GM12872 (cell line): ENCODE results near the gene FNDC10.

Experiments used
- TF ChIP-seq, protein P1 (sequence below): IDR thresholded peaks from 3 replicates; pipeline ENCODE4 v1.5.1; 2011; ENCODE audit warnings: low read depth, mild to moderate bottlenecking, low read length, moderate library complexity; ENCODE audit not compliant: insufficient read depth

Gene FNDC10

DNA sequence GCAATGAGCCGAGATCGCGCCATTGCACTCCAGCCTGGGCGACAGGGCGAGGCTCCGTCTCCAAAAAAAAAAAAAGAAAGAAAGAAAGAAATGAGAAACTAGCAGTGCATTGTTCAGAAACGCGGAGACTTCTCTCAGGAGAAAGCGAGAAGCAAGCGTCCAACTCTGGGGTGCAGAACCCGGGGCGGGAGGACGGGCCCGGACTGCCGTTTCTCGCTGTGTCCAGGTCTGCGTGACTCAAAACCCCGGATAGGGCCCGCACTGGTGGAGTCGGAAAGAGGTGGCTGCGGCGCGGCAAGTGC, 15.0 kb upstream of the FNDC10 start:
- TF ChIP-seq, protein P1, sequence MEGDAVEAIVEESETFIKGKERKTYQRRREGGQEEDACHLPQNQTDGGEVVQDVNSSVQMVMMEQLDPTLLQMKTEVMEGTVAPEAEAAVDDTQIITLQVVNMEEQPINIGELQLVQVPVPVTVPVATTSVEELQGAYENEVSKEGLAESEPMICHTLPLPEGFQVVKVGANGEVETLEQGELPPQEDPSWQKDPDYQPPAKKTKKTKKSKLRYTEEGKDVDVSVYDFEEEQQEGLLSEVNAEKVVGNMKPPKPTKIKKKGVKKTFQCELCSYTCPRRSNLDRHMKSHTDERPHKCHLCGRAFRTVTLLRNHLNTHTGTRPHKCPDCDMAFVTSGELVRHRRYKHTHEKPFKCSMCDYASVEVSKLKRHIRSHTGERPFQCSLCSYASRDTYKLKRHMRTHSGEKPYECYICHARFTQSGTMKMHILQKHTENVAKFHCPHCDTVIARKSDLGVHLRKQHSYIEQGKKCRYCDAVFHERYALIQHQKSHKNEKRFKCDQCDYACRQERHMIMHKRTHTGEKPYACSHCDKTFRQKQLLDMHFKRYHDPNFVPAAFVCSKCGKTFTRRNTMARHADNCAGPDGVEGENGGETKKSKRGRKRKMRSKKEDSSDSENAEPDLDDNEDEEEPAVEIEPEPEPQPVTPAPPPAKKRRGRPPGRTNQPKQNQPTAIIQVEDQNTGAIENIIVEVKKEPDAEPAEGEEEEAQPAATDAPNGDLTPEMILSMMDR: no peak

DNA sequence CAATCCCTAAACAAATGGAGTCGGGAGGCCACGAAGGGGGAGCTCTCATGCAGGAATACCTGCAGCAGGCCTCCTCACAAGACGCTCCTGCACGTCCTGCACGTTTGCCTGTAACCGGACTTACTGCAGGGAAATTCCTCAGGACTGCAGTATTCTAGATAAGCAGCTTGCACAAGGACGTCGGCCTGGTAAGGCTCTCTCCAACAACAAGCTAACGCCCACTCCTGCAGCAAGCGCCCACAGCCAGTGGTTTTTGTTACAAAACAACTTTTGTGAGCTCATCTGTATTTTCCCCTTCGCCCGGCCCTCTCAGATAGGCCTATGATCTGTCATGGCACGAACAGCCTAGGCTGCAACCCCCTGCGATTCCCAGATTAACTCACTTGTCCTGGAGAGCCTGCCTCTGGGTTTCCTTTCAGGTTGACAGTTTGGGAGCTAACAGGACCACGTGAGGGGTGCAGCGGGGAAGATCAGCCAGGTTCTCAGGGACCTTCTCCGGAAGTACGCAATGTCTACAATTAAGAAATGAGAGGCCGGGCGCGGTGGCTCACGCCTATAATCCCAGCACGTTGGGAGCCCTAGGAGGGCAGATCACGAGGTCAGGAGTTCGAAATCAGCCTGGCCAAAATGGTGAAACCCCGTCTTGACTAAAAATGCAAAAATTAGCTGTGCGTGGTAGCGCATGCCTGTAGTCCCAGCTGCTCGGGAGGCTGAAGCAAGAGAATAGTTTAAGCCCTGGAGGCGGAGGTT, 14.4 kb upstream of the FNDC10 start:
- TF ChIP-seq, protein P1: no peak

DNA sequence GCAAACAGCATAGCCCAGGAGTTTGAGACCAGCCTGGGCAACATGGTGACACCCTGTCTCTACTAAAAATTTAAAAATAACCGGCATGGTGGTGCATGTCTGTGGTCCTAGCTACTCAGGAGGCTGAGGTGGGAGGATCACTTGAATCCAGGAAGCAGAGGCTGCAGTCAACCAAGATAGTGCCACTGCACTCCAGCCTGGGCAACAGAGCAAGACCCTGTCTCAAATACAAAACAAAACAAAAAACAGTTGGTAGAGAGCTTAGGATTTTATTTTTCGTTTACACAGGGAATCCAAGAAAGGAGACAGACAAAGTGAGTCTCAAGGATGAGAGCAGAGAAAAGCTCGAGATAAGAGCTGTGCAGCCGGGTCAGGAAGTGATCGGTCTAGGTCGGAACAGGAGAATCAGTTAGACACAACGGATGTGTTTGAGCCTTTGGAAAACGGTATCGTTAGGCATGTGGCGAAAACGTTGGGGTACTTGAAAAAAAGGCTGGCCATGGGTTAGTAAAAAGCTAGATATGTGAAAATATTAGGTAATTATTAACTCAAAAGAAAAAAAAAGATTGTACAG, 13.7 kb upstream of the FNDC10 start:
- TF ChIP-seq, protein P1: no peak

DNA sequence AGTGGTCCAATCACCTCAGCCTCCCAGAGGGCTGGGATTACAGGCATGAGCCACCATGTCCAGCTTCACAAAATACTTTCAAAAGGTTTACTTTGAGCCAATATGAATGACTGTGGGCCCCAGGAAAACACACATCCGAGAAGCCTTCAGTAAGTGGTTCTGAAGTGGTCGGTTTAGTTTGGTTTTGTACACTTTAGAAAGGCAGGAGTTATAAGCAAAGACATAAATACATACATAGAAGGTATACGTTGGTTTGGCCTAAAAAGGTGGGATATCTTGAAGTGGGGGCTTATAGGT, 12.1 kb upstream of the FNDC10 start:
- TF ChIP-seq, protein P1: no peak

DNA sequence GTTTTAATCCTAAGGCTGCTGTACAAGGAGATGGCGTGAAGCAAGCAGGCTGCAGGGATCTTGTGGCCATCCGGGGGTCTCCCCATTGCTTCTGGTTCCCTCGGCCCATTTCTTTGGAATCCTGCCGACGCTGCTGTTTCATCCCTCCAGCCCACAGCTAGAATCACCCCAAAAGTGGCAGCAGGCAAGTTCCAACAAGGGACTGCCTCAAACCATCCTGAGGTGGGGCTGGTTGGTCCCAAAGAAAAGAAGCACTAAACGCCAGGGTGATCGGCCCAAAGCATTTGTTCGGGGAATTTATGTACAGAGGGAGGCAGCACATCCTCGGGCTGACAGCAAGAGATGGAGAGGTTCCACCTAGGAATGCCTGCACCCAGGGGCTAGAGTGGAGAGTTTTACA, 10.9 kb upstream of the FNDC10 start:
- TF ChIP-seq, protein P1: no peak

DNA sequence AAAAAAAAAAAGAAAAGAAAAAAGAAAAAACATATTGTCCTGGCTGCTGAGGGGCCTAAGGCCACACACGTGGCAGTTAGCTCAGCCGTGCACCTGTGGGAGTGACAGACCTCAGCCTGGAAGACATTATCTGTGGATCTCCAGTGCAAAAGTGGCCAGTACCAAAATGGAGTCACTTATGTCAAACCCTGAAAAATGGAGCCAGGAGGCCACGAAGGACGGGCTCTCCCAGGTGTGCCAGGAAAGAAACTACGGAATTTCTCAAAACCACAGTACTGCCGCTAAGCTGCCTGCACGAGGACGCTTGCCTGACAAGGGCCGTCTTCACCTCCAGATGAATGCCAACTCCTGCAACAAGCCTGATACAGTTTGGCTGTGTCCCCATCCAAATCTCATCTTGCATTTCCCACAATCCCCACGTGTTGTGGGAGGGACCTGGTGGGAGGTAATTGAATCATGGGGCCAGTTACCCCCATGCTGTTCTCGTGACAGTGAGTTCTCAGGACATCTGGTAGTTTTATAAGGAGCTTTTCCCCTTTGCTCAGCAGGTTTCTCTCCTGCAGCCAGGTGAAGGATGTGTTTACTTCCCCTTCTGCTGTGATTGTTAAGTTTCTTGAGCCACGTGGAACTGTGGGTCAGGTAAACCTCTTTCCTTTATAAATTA, 10.0 kb upstream of the FNDC10 start:
- TF ChIP-seq, protein P1: no peak

DNA sequence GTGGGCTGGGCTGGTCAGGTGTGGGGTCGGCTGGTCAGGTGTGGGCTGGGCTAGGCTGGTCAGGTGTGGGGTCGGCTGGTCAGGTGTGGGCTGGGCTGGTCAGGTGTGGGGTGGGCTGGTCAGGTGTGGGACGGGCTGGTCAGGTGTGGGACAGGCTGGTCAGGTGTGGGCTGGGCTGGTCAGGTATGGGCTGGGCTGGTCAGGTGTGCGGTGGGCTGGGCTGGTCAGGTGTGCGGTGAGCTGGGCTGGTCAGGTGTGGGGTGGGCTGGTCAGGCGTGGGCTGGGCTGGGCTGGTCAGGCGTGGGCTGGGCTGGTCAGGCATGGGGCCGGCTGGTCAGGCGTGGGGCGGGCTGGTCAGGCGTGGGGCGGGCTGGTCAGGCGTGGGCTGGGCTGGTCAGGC, 6.3 kb upstream of the FNDC10 start:
- TF ChIP-seq, protein P1: no peak
